ENCODE results near the gene DALRD3. TPM values are rescaled to one million over a fixed set of nuclear protein-coding genes. Genes with fewer than 3 reads are reported as not detected.

Gene DALRD3
- total and polyA plus RNA-seq, 2 of the 8 experiments (the other 6 are each of a cell fraction or from before 2014, with no cell fraction given), result 30.4 to 86.5 TPM

DNA sequence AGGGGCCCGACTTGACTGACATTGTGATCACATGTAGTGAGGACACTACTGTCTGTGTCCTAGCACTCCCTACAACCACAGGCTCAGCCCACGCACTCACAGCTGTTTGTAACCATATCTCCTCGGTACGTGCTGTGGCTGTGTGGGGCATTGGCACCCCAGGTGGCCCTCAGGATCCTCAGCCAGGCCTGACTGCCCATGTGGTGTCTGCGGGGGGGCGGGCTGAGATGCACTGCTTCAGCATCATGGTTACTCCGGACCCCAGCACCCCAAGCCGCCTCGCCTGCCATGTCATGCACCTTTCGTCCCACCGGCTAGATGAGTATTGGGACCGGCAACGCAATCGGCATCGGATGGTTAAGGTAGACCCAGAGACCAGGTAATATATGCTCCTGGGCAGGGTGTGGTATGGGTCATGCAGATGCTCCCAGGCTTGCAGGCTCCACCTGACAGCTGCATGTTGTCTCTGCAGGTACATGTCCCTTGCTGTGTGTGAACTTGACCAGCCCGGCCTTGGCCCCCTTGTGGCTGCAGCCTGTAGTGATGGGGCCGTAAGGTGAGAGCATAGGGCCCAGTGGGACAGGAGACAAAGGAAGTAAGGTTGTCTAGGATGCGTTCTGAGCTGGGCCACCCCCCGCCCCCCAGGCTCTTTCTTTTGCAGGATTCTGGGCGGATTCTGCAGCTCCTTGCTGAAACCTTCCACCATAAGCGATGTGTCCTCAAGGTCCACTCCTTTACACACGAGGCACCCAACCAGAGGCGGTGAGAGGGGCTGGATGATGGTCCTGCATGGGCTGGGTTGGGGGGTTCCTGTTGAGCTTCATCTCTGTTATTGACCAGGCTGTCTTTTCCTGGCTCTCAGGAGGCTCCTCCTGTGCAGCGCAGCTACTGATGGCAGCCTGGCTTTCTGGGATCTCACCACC lies 4.4 kb downstream of the DALRD3 start (continued):
- TF ChIP-seq CBX8 (IDR thresholded peaks at IDR 0.05; ENCODE audit: borderline replicate concordance, low read depth, low read length), result no peak
- TF ChIP-seq E2F6 (IDR thresholded peaks at IDR 0.05), result no peak
- no peak for TF ChIP-seq SIX5 (IDR thresholded peaks at IDR 0.05; ENCODE audit: low read depth, low read length)
- no peak for TF ChIP-seq POU5F1 (IDR thresholded peaks at IDR 0.05; ENCODE audit: low read depth, low read length)
- TF ChIP-seq RNF2 (IDR thresholded peaks at IDR 0.05; ENCODE audit: borderline replicate concordance, low read depth, low read length, missing control alignments, poor library complexity, severe bottlenecking), result no peak
- TF ChIP-seq NANOG (IDR thresholded peaks at IDR 0.05; ENCODE audit: insufficient read depth, low read depth, low read length, poor library complexity, severe bottlenecking), result no peak
- no peak for TF ChIP-seq RBBP5 (IDR thresholded peaks at IDR 0.05; ENCODE audit: borderline replicate concordance, low read depth, low read length)
- no peak for TF ChIP-seq SIRT6 (IDR thresholded peaks at IDR 0.05; ENCODE audit: low read length)
- TF ChIP-seq EGR1 (IDR thresholded peaks at IDR 0.05; ENCODE audit: borderline replicate concordance, low read depth, low read length), result no peak
- TF ChIP-seq, protein P1, sequence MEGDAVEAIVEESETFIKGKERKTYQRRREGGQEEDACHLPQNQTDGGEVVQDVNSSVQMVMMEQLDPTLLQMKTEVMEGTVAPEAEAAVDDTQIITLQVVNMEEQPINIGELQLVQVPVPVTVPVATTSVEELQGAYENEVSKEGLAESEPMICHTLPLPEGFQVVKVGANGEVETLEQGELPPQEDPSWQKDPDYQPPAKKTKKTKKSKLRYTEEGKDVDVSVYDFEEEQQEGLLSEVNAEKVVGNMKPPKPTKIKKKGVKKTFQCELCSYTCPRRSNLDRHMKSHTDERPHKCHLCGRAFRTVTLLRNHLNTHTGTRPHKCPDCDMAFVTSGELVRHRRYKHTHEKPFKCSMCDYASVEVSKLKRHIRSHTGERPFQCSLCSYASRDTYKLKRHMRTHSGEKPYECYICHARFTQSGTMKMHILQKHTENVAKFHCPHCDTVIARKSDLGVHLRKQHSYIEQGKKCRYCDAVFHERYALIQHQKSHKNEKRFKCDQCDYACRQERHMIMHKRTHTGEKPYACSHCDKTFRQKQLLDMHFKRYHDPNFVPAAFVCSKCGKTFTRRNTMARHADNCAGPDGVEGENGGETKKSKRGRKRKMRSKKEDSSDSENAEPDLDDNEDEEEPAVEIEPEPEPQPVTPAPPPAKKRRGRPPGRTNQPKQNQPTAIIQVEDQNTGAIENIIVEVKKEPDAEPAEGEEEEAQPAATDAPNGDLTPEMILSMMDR (IDR thresholded peaks at IDR 0.05; ENCODE audit: control extremely low read depth in 1 of 3, insufficient read depth in 1 of 3, low read depth in 1 of 3, low read length in 3 of 3), result peak in 2 of 3 experiments; percentile 77 to 93; a peak in 3 of 4 replicates
- TF ChIP-seq CEBPB (IDR thresholded peaks at IDR 0.05; ENCODE audit: low read depth, low read length), result no peak
- TF ChIP-seq POLR2AphosphoS5 (IDR thresholded peaks at IDR 0.05; ENCODE audit: low read depth, low read length), result peak; percentile 50
- TF ChIP-seq GTF2F1 (IDR thresholded peaks at IDR 0.05; ENCODE audit: borderline replicate concordance, low read depth, low read length), result no peak
- TF ChIP-seq, protein P2, sequence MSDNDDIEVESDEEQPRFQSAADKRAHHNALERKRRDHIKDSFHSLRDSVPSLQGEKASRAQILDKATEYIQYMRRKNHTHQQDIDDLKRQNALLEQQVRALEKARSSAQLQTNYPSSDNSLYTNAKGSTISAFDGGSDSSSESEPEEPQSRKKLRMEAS (IDR thresholded peaks at IDR 0.05), result peak; percentile 58; the same call in 1 of the 2 replicates
- no peak for TF ChIP-seq SAP30 (IDR thresholded peaks at IDR 0.05; ENCODE audit: insufficient read depth, insufficient replicate concordance, low read length)
- no peak for TF ChIP-seq ZNF274 (IDR thresholded peaks at IDR 0.05; ENCODE audit: borderline replicate concordance, extremely low read depth, low read length)
- peak; percentile 65 for TF ChIP-seq CREB1 (IDR thresholded peaks at IDR 0.05)
- TF ChIP-seq CHD1 (IDR thresholded peaks at IDR 0.05; ENCODE audit: low read depth, low read length), result no peak
- TF ChIP-seq PHF8 (conservative IDR thresholded peaks at IDR 0.05; ENCODE audit: low read depth, low read length), result no peak
- TF ChIP-seq YY1 (IDR thresholded peaks at IDR 0.05; ENCODE audit: low read depth, low read length), result no peak
